SK-N-SH (cell line): ENCODE results near the gene BZW2. TPM values are rescaled to one million over a fixed set of nuclear protein-coding genes. Genes with fewer than 3 reads are reported as not detected.

Experiments used
- CTCF ChIA-PET: fragments of 300-600, 350-600 bp; formaldehyde crosslinking; extraction: SDS; loops from one replicate; lab custom pipeline; 2021; lab: Yijun Ruan, JAX
- POLR2A ChIA-PET: fragments of 350-600 bp; sonication (Branson Sonifier 250); formaldehyde crosslinking; extraction: SDS; loops from one replicate; lab custom pipeline; 2020; ENCODE audit warnings: antibody characterized with exemption, inconsistent platforms; lab: Yijun Ruan, JAX
- DNase-seq: peaks from one replicate; pipeline ENCODE4 v3.0.0; 2012
- H2AFZ ChIP-seq: fragments of 200-600 bp; sonication (generic); 2 replicates; pipeline ENCODE4 v1.8.1; 2016; ENCODE audit warnings: antibody characterized with exemption, mild to moderate bottlenecking, low read depth
- H3F3A ChIP-seq: fragments of 200-600 bp; sonication (generic); replicated peaks from 2 replicates; pipeline ENCODE3; 2016; ENCODE audit warnings: antibody characterized with exemption, mild to moderate bottlenecking; ENCODE audit not compliant: insufficient read depth
- H3K27ac ChIP-seq, 2 experiments: fragments of 200-500 bp in 1 of 2; fragments of 200-600 bp in 1 of 2; sonication (Bioruptor generic) in 1 of 2; sonication (generic), shearing (Covaris generic) in 1 of 2; 2 replicates each; pipeline versions ENCODE4 v1.5.1 to v1.6.1; 2014 to 2016; ENCODE audit warnings: low read depth in 2 of 2, inconsistent platforms in 1 of 2, low read length in 1 of 2, mild to moderate bottlenecking in 1 of 2, mixed read lengths in 1 of 2
- H3K27me3 ChIP-seq: fragments of 200-600 bp; sonication (generic), shearing (Covaris generic); 2 replicates; pipeline ENCODE4 v1.6.1; 2016; ENCODE audit warnings: mixed run types; ENCODE audit not compliant: insufficient read depth
- H3K36me3 ChIP-seq, 2 experiments: fragments of 200-500 bp in 1 of 2; fragments of 200-600 bp in 1 of 2; sonication (Bioruptor generic) in 1 of 2; sonication (generic) in 1 of 2; replicated peaks in 1 of 2; 2 replicates each; pipeline versions ENCODE3 to v1.5.1; 2014 to 2016; ENCODE audit warnings: low read length in 1 of 2, mild to moderate bottlenecking in 1 of 2; ENCODE audit not compliant: insufficient read depth in 2 of 2, control insufficient read depth in 1 of 2
- H3K4me1 ChIP-seq, 2 experiments: fragments of 200-500 bp in 1 of 2; fragments of 200-600 bp in 1 of 2; sonication (Bioruptor generic) in 1 of 2; sonication (generic), shearing (Covaris generic) in 1 of 2; 2 replicates each; pipeline versions ENCODE4 v1.5.1 to v1.6.1; 2014 to 2016; ENCODE audit warnings: low read depth in 1 of 2, low read length in 1 of 2, mixed run types in 1 of 2; ENCODE audit not compliant: insufficient read depth in 2 of 2, control insufficient read depth in 1 of 2
- H3K4me2 ChIP-seq: fragments of 200-600 bp; sonication (generic), shearing (Covaris generic); 2 replicates; pipeline ENCODE4 v1.6.1; 2017; ENCODE audit warnings: mixed run types
- H3K4me3 ChIP-seq, 2 experiments: fragments of 200-500 bp in 1 of 2; fragments of 200-600 bp in 1 of 2; sonication (Bioruptor generic) in 1 of 2; sonication (generic), shearing (Covaris generic) in 1 of 2; 2 replicates each; pipeline versions ENCODE4 v1.5.1 to v1.8.1; 2014 to 2016; ENCODE audit warnings: low read depth in 2 of 2, inconsistent platforms in 1 of 2, low read length in 1 of 2, mild to moderate bottlenecking in 1 of 2, mixed read lengths in 1 of 2, moderate library complexity in 1 of 2
- H3K79me2 ChIP-seq: fragments of 200-600 bp; sonication (generic); 2 replicates; pipeline ENCODE4 v1.8.1; 2017; ENCODE audit warnings: mild to moderate bottlenecking; ENCODE audit not compliant: insufficient read depth
- H3K9ac ChIP-seq: fragments of 200-600 bp; sonication (generic); 2 replicates; pipeline ENCODE4 v1.6.1; 2017; ENCODE audit warnings: mixed run types
- H3K9me2 ChIP-seq: fragments of 200-600 bp; sonication (generic); 2 replicates; pipeline ENCODE4 v1.6.1; 2017; ENCODE audit warnings: mixed run types
- H3K9me3 ChIP-seq: fragments of 200-600 bp; sonication (generic); 2 replicates; pipeline ENCODE4 v1.6.1; 2017; ENCODE audit warnings: mixed run types, mild to moderate bottlenecking, moderate library complexity
- H4K20me1 ChIP-seq: fragments of 200-600 bp; sonication (generic); 2 replicates; pipeline ENCODE4 v1.6.1; 2017; ENCODE audit warnings: mild to moderate bottlenecking, mixed run types; ENCODE audit not compliant: insufficient read depth
- CTCF ChIP-seq: fragments of 200-600 bp; sonication (generic); IDR thresholded peaks from 2 replicates; pipeline ENCODE4 v1.6.1; 2017; ENCODE audit warnings: antibody characterized with exemption, mild to moderate bottlenecking, moderate library complexity
- ELF1 ChIP-seq: IDR thresholded peaks from 2 replicates; pipeline ENCODE4 v1.4.0; 2012
- EZH2phosphoT487 ChIP-seq: fragments of 200-600 bp; sonication (generic); IDR thresholded peaks from 2 replicates; pipeline ENCODE4 v1.6.1; 2017; ENCODE audit warnings: low read depth, mixed run types, mild to moderate bottlenecking, antibody characterized with exemption, moderate library complexity, borderline replicate concordance
- FOXJ3 ChIP-seq: sonication (generic); formaldehyde crosslinking; IDR thresholded peaks from 2 replicates; pipeline ENCODE4 v1.5.1; 2020; ENCODE audit warnings: mild to moderate bottlenecking, missing genetic modification reagents
- FOXM1 ChIP-seq: IDR thresholded peaks from 2 replicates; pipeline ENCODE4 v1.4.0; 2012; ENCODE audit warnings: low read depth, mild to moderate bottlenecking
- GABPA ChIP-seq: IDR thresholded peaks from 2 replicates; pipeline ENCODE4 v1.4.0; 2012; ENCODE audit warnings: low read depth, mild to moderate bottlenecking
- MEF2A ChIP-seq: IDR thresholded peaks from 2 replicates; pipeline ENCODE4 v1.4.0; 2012; ENCODE audit warnings: low read depth, borderline replicate concordance
- MXI1 ChIP-seq: IDR thresholded peaks from 2 replicates; pipeline ENCODE4 v1.6.1; 2012; ENCODE audit warnings: mild to moderate bottlenecking, low read depth, low read length, improper control_type of control experiment
- NFIC ChIP-seq: IDR thresholded peaks from 2 replicates; pipeline ENCODE4 v1.4.0; 2012; ENCODE audit warnings: borderline replicate concordance
- NRF1 ChIP-seq: IDR thresholded peaks from 2 replicates; pipeline ENCODE4 v1.6.1; 2012; ENCODE audit warnings: low read depth, mild to moderate bottlenecking, low read length
- RCOR1 ChIP-seq: fragments of 150-350 bp; IDR thresholded peaks from 2 replicates; pipeline ENCODE4 v1.6.1; 2017; ENCODE audit warnings: antibody characterized with exemption, low read length
- RXRA ChIP-seq: IDR thresholded peaks from 2 replicates; pipeline ENCODE4 v1.4.0; 2012; ENCODE audit warnings: low read depth, mild to moderate bottlenecking, borderline replicate concordance
- SMC3 ChIP-seq: IDR thresholded peaks from 2 replicates; pipeline ENCODE4 v1.6.1; 2012; ENCODE audit warnings: low read depth, low read length, improper control_type of control experiment
- TAF1 ChIP-seq: IDR thresholded peaks from 2 replicates; pipeline ENCODE4 v1.6.1; 2012; ENCODE audit warnings: low read depth, mild to moderate bottlenecking, low read length, moderate library complexity, borderline replicate concordance
- TCF12 ChIP-seq: IDR thresholded peaks from 2 replicates; pipeline ENCODE4 v1.4.0; 2012
- WGBS: methylation state at CpG from one replicate; pipeline ENCODE4 v1.1.6; 2017; ENCODE audit warnings: low lambda C conversion rate; 5-methylcytosine and 5-hydroxymethylcytosine counted together
- polyA plus RNA-seq, 3 experiments: library from polyadenylated mRNA; depleted of rRNA; stranded (reverse); fragments of >200 nt; gene quantifications; 2 replicates each; pipeline ENCODE4 v1.2.3, GENCODE V29; 2012

The BZW2 gene
- polyA plus RNA-seq, 1 of the 3 experiments (the other 2 are of a cell fraction): 71.9 TPM

GRCh38 chr7:16616122-16616521, 29.9 kb upstream of the BZW2 start:
- H3K9ac ChIP-seq: no peak overlapping the region
- no peaks in the 10 kb centered on the region for H3K27me3 ChIP-seq
- H3K9me3 ChIP-seq: no peaks in the 10 kb centered on the region
- no peak overlapping the region for H3K27ac ChIP-seq
- H3K4me1 ChIP-seq: no peaks in the 10 kb centered on the region
- H4K20me1 ChIP-seq: no peaks in the 10 kb centered on the region
- no peaks in the 10 kb centered on the region for H3K79me2 ChIP-seq
- TF ChIP-seq RCOR1: no peak
- TF ChIP-seq ELF1: no peak
- no peak for TF ChIP-seq SMC3
- TF ChIP-seq NFIC: no peak
- no peak for TF ChIP-seq TCF12
- TF ChIP-seq GABPA: no peak
- TF ChIP-seq FOXJ3 (CRISPR knock-in tag): no peak
- no peak for TF ChIP-seq CTCF
- no peak for TF ChIP-seq RXRA
- no peak for TF ChIP-seq FOXM1
- TF ChIP-seq MEF2A: no peak
- TF ChIP-seq MXI1: no peak
- TF ChIP-seq TAF1: no peak
- no peak for TF ChIP-seq EZH2phosphoT487
- TF ChIP-seq, all 33 proteins: peak for 0
- Histone ChIP-seq H3K36me3 (peaks cover 46 to 55% of the 10 kb centered on the region in 2 experiments), H3K4me2 (no peak overlapping the region), H3K9me2 (no peaks in the 10 kb centered on the region), H3K4me3 (no peak overlapping the region), H2AFZ (no peak overlapping the region), H3F3A (no peaks in the 10 kb centered on the region)
- 71% methylated on average over 4 of the region's 4 CpGs for WGBS
- ChIA-PET POLR2A (no interaction called here), CTCF (no interaction called here)
- DNase-seq: no peak

- 82% methylated on average over 9 of the region's 18 CpGs for WGBS
- Histone ChIP-seq H3K4me3 (no peak overlapping the region), H3K4me1 (no peaks in the 10 kb centered on the region), H3K9me3 (no peaks in the 10 kb centered on the region), H2AFZ (no peak overlapping the region), H3K4me2 (no peak overlapping the region), H3K27me3 (no peaks in the 10 kb centered on the region), H3K9ac (no peak overlapping the region), H3K27ac (no peak overlapping the region), H3K79me2 (no peaks in the 10 kb centered on the region), H3K36me3 (peaks cover 46 to 55% of the 10 kb centered on the region in 2 experiments), H3F3A (no peaks in the 10 kb centered on the region), H4K20me1 (no peaks in the 10 kb centered on the region), H3K9me2 (no peaks in the 10 kb centered on the region)
- no peak for TF ChIP-seq NRF1
- CTCF ChIA-PET: interaction anchor here (0.6 kb wide), 1 partner anchor 1925 kb away, joined by 3 read pairs; no protein-coding TSS in a partner anchor
- DNase-seq: no peak
- POLR2A ChIA-PET: no interaction called here
Measured at GRCh38 chr7:16616542-16616941, 29.4 kb upstream of the BZW2 start.
